K562 (cell line): ENCODE data around the gene RNF43. TPM values are rescaled to one million over a fixed set of nuclear protein-coding genes. Genes with fewer than 3 reads are reported as not detected.

Experiments
- DACH1 ChIP-seq: fragments of 450-650 bp; IDR thresholded peaks from 2 replicates; pipeline ENCODE4 v1.6.1; 2018; ENCODE audit not compliant: partially characterized antibody
- FOXM1 ChIP-seq, 2 experiments: fragments of 450-650 bp in 1 of 2; sonication (generic) in 1 of 2; formaldehyde crosslinking in 1 of 2; IDR thresholded peaks; 2 replicates each; pipeline versions ENCODE4 v1.6.1 to v1.9.0; 2017 to 2022; ENCODE audit warnings: low read depth in 2 of 2, mild to moderate bottlenecking in 2 of 2, missing genetic modification reagents in 1 of 2, moderate library complexity in 1 of 2
- MEIS2 ChIP-seq: fragments of 450-650 bp; IDR thresholded peaks from 2 replicates; pipeline ENCODE4 v1.6.1; 2014; ENCODE audit warnings: mild to moderate bottlenecking; ENCODE audit not compliant: partially characterized antibody
- NELFE ChIP-seq: IDR thresholded peaks from 2 replicates; pipeline ENCODE4 v1.6.1; 2011; ENCODE audit warnings: mild to moderate bottlenecking; ENCODE audit not compliant: insufficient read depth, insufficient read length
- POLR2A ChIP-seq: fragments of 450-650 bp; conservative IDR thresholded peaks from 2 replicates; pipeline ENCODE4 v1.6.1; 2016
- SAP30 ChIP-seq: fragments of 200-600 bp; sonication (generic); IDR thresholded peaks from 2 replicates; pipeline ENCODE4 v1.6.1; 2012; ENCODE audit warnings: borderline replicate concordance, low read depth, mild to moderate bottlenecking, moderate library complexity, low read length, control low read depth, inconsistent platforms; ENCODE audit not compliant: insufficient read depth, poor library complexity, severe bottlenecking
- SOX6 ChIP-seq: fragments of 450-650 bp; IDR thresholded peaks from 2 replicates; pipeline ENCODE4 v1.6.1; 2014; ENCODE audit warnings: mild to moderate bottlenecking
- SRSF7 ChIP-seq: fragments of 200-400 bp; formaldehyde crosslinking; optimal IDR thresholded peaks from 2 replicates; pipeline ENCODE3; 2017; ENCODE audit warnings: mild to moderate bottlenecking, low read depth, low read length
- STAT6 ChIP-seq: sonication (generic); formaldehyde crosslinking; IDR thresholded peaks from 2 replicates; pipeline ENCODE4 v1.8.1; 2023; ENCODE audit warnings: mild to moderate bottlenecking, missing genetic modification reagents
- ZNF561 ChIP-seq: fragments of 450-650 bp; formaldehyde crosslinking; conservative IDR thresholded peaks from 2 replicates; pipeline ENCODE4 v1.4.0; 2020; ENCODE audit warnings: mild to moderate bottlenecking, moderate library complexity
- polyA plus RNA-seq, 8 experiments: library from polyadenylated mRNA; depleted of rRNA in 4 of 8; stranded (reverse) in 5 of 8; unstranded in 3 of 8; fragments of >200 nt; fragmentation: Nextera tagmentation in 2 of 8; fragmentation: Illumina TruSeq in 1 of 8; extraction: Ambion mirVana in 2 of 8; extraction: Trizol in 1 of 8; gene quantifications; 2 replicates each; pipeline versions ENCODE4 v1.2.1 to v1.2.3, GENCODE V29; 2011 to 2014; ENCODE audit warnings: inconsistent platforms in 1 of 8, missing spikeins in 1 of 8
- total RNA-seq, 7 experiments: library from RNA; depleted of rRNA in 6 of 7; stranded (reverse); fragments of >200 nt in 6 of 7; fragmentation: Illumina TruSeq in 2 of 7; extraction: Trizol in 2 of 7; gene quantifications; 2 replicates each; pipeline versions ENCODE4 v1.2.1 to v1.2.3, GENCODE V29; 2011 to 2021; ENCODE audit warnings: low replicate concordance in 1 of 7
- TF ChIP-seq, protein P1 (sequence below): fragments of 450-650 bp; formaldehyde crosslinking; IDR thresholded peaks from 2 replicates; pipeline ENCODE4 v1.4.0; 2020; ENCODE audit warnings: mild to moderate bottlenecking, mixed read lengths
- TF ChIP-seq, protein P2 (sequence below): fragments of 250-450 bp; sonication (Bioruptor Pico); IDR thresholded peaks from 2 replicates; pipeline ENCODE4 v1.5.0; 2021
- TF ChIP-seq, protein P3 (sequence below): sonication (generic); formaldehyde crosslinking; IDR thresholded peaks from 2 replicates; pipeline ENCODE4 v1.8.1; 2023; ENCODE audit warnings: mild to moderate bottlenecking, missing genetic modification reagents
- TF ChIP-seq, protein P4 (sequence below): fragments of 450-650 bp; IDR thresholded peaks from 2 replicates; pipeline ENCODE4 v1.7.0; 2016; ENCODE audit warnings: borderline replicate concordance
- TF ChIP-seq, protein P5 (sequence below): fragments of 450-650 bp; formaldehyde crosslinking; IDR thresholded peaks from 2 replicates; pipeline ENCODE4 v1.4.0; 2020; ENCODE audit warnings: mild to moderate bottlenecking
- TF ChIP-seq, protein P6 (sequence below): fragments of 250-450 bp; sonication (Bioruptor Pico); IDR thresholded peaks from 2 replicates; pipeline ENCODE4 v1.6.1; 2021; ENCODE audit warnings: mild to moderate bottlenecking

Gene RNF43
- total and polyA plus RNA-seq, 9 of the 15 experiments (the other 6 are each of a cell fraction or from before 2014, with no cell fraction given), result 0.29 to 2.7 (median 1.4) TPM

GRCh38 chr17:58385359-58385899 lies 31.9 kb downstream of the RNF43 start (continued):
- TF ChIP-seq, protein P1, sequence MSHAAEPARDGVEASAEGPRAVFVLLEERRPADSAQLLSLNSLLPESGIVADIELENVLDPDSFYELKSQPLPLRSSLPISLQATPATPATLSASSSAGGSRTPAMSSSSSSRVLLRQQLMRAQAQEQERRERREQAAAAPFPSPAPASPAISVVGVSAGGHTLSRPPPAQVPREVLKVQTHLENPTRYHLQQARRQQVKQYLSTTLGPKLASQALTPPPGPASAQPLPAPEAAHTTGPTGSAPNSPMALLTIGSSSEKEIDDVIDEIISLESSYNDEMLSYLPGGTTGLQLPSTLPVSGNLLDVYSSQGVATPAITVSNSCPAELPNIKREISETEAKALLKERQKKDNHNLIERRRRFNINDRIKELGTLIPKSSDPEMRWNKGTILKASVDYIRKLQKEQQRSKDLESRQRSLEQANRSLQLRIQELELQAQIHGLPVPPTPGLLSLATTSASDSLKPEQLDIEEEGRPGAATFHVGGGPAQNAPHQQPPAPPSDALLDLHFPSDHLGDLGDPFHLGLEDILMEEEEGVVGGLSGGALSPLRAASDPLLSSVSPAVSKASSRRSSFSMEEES (CRISPR knock-in tag), result no peak
- TF ChIP-seq, protein P2, sequence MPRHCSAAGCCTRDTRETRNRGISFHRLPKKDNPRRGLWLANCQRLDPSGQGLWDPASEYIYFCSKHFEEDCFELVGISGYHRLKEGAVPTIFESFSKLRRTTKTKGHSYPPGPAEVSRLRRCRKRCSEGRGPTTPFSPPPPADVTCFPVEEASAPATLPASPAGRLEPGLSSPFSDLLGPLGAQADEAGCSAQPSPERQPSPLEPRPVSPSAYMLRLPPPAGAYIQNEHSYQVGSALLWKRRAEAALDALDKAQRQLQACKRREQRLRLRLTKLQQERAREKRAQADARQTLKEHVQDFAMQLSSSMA (CRISPR knock-in tag), result no peak
- TF ChIP-seq MEIS2 (peak; percentile 9), FOXM1 (IDR thresholded peaks at IDR 0.05; ENCODE audit: low read depth) (peak; percentile 89), FOXM1 (CRISPR knock-in tag; IDR thresholded peaks at IDR 0.05; ENCODE audit: low read depth) (no peak), NELFE (no peak), POLR2A (no peak), DACH1 (no peak), STAT6 (CRISPR knock-in tag) (no peak), SAP30 (no peak), ZNF561 (CRISPR knock-in tag) (no peak), SRSF7 (no peak), SOX6 (peak; percentile 10; the same call in 1 of the 2 replicates)
- TF ChIP-seq, protein P3, sequence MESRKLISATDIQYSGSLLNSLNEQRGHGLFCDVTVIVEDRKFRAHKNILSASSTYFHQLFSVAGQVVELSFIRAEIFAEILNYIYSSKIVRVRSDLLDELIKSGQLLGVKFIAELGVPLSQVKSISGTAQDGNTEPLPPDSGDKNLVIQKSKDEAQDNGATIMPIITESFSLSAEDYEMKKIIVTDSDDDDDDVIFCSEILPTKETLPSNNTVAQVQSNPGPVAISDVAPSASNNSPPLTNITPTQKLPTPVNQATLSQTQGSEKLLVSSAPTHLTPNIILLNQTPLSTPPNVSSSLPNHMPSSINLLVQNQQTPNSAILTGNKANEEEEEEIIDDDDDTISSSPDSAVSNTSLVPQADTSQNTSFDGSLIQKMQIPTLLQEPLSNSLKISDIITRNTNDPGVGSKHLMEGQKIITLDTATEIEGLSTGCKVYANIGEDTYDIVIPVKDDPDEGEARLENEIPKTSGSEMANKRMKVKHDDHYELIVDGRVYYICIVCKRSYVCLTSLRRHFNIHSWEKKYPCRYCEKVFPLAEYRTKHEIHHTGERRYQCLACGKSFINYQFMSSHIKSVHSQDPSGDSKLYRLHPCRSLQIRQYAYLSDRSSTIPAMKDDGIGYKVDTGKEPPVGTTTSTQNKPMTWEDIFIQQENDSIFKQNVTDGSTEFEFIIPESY (CRISPR knock-in tag), result no peak
- TF ChIP-seq, protein P4, sequence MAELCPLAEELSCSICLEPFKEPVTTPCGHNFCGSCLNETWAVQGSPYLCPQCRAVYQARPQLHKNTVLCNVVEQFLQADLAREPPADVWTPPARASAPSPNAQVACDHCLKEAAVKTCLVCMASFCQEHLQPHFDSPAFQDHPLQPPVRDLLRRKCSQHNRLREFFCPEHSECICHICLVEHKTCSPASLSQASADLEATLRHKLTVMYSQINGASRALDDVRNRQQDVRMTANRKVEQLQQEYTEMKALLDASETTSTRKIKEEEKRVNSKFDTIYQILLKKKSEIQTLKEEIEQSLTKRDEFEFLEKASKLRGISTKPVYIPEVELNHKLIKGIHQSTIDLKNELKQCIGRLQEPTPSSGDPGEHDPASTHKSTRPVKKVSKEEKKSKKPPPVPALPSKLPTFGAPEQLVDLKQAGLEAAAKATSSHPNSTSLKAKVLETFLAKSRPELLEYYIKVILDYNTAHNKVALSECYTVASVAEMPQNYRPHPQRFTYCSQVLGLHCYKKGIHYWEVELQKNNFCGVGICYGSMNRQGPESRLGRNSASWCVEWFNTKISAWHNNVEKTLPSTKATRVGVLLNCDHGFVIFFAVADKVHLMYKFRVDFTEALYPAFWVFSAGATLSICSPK, result no peak
- TF ChIP-seq, protein P5, sequence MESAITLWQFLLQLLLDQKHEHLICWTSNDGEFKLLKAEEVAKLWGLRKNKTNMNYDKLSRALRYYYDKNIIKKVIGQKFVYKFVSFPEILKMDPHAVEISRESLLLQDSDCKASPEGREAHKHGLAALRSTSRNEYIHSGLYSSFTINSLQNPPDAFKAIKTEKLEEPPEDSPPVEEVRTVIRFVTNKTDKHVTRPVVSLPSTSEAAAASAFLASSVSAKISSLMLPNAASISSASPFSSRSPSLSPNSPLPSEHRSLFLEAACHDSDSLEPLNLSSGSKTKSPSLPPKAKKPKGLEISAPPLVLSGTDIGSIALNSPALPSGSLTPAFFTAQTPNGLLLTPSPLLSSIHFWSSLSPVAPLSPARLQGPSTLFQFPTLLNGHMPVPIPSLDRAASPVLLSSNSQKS (CRISPR knock-in tag), result no peak
- TF ChIP-seq, protein P6, sequence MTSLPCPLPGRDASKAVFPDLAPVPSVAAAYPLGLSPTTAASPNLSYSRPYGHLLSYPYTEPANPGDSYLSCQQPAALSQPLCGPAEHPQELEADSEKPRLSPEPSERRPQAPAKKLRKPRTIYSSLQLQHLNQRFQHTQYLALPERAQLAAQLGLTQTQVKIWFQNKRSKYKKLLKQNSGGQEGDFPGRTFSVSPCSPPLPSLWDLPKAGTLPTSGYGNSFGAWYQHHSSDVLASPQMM (CRISPR knock-in tag), result no peak
